ENCODE measurements around the gene C1orf174. TPM values are rescaled to one million over a fixed set of nuclear protein-coding genes. Genes with fewer than 3 reads are reported as not detected.

Gene C1orf174
- 32.9 and 39.0 TPM in 2 replicates for total RNA-seq

DNA sequence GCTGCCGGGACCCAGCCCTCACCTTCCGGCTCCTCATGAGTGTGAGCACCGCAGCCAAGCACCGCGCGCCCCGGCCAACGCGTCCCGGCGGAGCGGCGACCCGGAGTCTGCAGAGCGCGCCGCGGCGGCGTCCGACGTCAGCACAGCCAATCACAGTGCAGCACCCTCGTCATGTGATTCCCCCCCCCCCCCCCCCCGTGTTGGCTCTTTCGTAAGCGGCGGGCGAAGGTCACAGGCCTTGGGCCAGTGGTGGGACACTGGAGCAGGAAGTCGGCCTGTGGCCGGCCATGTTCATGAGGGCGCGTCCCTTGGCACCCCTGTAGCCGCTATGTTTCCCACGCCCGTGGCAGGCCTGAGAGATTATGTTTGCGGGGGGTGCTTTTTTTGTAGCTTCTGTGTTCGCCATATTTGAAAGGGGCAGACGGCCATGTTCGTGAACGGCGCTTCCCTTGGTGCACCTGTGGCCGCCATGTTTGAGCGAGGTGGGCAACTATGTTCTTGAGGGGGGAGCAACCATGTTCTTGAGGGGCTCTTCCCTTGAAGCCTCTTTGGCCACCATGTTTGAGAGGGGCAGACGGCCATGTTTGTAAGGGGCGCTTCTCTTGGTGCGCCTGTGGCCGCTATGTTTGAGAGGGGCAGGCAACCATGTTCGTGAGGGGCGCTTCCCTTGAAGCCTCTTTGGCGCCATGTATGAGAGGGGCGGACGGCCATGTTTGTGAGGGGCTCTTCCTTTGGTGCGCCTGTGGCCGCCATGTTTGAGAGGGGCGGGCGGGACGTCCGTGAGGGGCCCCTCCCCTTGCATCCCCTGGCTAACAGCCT, at the start of gene C1orf174:
Gene C1orf174 (minus strand): TSS at position 123 of the 819 bp plus-strand sequence. CDS start 86 bp downstream, at position 37.

DNA sequence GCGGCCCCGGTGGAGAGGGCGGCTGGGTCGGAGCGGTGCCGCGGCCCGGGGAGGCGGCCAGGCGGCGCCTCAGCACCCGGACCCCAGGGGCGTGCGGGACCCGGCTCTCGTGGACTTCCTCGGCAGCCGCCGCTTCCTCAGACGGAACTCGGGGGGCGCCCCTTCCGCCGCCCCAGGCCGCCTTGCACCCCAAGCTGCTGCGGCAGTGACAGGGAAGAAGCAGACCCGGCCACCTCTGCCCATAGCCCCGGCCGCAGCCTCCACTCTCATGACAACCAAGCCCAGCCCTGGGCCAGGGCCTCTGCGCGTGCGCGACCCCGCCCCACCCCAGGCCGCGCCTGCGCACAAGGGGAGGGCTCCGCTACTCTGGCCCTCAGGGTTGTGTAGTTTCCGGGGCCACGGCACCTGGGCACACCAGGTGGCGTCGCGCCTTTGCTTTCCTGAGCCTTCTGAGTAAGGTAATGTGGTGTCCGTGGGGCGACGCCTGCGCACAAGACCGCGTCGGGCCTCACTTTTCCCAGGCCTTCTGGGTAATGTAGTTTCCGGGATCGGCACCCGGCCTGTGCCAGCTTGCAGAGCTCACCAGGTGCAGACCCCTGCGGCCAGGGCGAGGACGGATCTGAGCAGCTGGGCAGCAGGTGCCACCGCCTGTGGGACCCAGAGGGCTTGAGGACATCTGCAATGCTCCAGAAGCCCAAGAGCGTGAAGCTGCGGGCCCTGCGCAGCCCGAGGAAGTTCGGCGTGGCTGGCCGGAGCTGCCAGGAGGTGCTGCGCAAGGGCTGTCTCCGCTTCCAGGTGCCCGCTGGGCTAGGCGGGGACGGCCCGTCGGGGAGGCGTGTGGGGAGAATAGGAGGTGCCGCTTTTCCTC, 42.9 kb downstream of the C1orf174 start, which contains the start of the genes CEP104 and DFFB:
Gene CEP104 (minus strand): TSS at position 289 of the 868 bp plus-strand sequence. CDS start 4,804 bp downstream, outside the sequence.
Gene DFFB (plus strand): TSS at position 554 of the 868 bp plus-strand sequence. CDS start 128 bp downstream, at position 682.

Other genes starting within 250 kb of the C1orf174 start
- gene TP73, start 247.8 kb downstream of the C1orf174 start, total RNA-seq, result 0.19 TPM in 1 of 2 replicates, not detected in the other
- not detected in 2 replicates for gene CCDC27, start 147.8 kb downstream of the C1orf174 start, total RNA-seq
- 1.0 and 1.2 TPM in 2 replicates for gene SMIM1, start 127.5 kb downstream of the C1orf174 start, total RNA-seq
- gene LRRC47, start 103.8 kb downstream of the C1orf174 start, total RNA-seq, result 25.8 and 31.9 TPM in 2 replicates
- gene CEP104, start 43.1 kb downstream of the C1orf174 start, total RNA-seq, result 18.0 and 34.4 TPM in 2 replicates
- 8.0 and 10.9 TPM in 2 replicates for gene DFFB, start 42.8 kb downstream of the C1orf174 start, total RNA-seq

Data from endothelial cell of coronary artery (primary cell).